ENCODE measurements around the gene MKS1.
A peak's percentile ranks its signal among the peaks of the same experiment; 100 is the strongest.

The MKS1 gene

DNA sequence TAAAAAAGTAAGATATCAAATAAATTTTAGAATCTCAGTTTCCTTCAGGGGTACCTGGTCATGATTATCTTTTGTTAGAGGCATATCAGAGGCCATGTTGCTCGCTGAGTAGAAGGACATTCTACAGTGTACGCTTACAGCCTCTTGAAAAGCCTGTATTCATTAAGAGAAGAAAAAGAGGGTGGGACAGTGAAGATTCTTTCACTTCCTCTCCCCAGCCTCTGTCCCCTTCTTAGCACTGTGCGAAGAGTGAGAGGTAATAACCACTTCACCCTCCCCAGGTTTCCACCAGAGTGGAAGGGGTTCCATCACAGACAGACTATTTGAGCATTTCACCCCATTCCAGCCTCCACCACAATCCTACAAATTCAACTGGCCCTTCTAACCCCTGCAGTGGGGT lies 14.5 kb upstream of the MKS1 start:
- TF ChIP-seq, protein P1, sequence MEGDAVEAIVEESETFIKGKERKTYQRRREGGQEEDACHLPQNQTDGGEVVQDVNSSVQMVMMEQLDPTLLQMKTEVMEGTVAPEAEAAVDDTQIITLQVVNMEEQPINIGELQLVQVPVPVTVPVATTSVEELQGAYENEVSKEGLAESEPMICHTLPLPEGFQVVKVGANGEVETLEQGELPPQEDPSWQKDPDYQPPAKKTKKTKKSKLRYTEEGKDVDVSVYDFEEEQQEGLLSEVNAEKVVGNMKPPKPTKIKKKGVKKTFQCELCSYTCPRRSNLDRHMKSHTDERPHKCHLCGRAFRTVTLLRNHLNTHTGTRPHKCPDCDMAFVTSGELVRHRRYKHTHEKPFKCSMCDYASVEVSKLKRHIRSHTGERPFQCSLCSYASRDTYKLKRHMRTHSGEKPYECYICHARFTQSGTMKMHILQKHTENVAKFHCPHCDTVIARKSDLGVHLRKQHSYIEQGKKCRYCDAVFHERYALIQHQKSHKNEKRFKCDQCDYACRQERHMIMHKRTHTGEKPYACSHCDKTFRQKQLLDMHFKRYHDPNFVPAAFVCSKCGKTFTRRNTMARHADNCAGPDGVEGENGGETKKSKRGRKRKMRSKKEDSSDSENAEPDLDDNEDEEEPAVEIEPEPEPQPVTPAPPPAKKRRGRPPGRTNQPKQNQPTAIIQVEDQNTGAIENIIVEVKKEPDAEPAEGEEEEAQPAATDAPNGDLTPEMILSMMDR (IDR thresholded peaks at IDR 0.05) = no peak
- Histone ChIP-seq H3K4me3 (no peak overlapping the region), H3K27ac (no peak overlapping the region)
- DNase-seq (ENCODE audit: low spot score) = no peak

DNA sequence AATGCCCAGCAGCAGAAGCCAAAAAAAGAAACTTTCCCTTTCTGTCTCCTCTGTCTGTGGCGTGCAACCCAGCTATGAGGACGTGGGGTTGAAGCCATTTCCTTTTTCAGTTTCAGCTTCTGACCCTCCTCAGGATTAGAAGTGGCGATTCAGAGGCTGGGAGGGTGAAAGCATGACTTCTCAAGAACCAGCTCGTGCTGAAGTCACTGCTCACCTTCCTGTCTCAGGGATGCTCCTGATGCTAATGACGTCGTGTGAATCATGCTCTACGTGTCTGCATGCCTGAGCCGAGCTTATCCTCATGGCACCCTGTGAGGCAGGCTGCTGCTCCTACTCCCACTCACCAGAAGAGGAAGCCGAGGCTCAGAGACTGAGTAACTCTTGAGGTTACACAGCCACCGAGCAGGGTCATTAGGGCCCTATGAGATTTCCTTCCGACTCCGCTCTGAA lies 13.7 kb upstream of the MKS1 start:
- DNase-seq (ENCODE audit: low spot score) = peak; percentile 64
- TF ChIP-seq, protein P1 (IDR thresholded peaks at IDR 0.05) = no peak
- Histone ChIP-seq H3K4me3 (no peak overlapping the region), H3K27ac (no peak overlapping the region)

DNA sequence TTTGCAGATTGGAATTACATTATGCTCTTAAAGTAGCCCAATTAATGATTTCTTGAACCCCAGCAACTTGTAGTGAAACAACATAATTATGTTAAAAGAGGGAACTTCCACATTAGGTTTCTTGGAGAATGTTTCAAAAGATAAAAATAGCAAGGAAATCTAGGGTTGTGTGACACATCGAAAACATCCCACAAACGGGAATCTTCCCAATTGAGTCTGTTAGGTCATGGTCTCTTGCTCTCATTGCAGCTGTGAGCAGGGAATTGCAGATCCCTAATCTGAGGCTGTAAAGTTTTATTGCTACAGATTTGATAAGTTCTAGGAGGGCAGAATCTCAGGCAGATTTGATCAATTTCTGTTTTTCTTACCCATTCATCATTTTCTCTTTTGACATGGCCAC lies 12.6 kb upstream of the MKS1 start:
- no peak overlapping the region for H3K4me3 ChIP-seq
- no peak for DNase-seq (ENCODE audit: low spot score)
- TF ChIP-seq, protein P1 (IDR thresholded peaks at IDR 0.05) = no peak
- no peak overlapping the region for H3K27ac ChIP-seq

DNA sequence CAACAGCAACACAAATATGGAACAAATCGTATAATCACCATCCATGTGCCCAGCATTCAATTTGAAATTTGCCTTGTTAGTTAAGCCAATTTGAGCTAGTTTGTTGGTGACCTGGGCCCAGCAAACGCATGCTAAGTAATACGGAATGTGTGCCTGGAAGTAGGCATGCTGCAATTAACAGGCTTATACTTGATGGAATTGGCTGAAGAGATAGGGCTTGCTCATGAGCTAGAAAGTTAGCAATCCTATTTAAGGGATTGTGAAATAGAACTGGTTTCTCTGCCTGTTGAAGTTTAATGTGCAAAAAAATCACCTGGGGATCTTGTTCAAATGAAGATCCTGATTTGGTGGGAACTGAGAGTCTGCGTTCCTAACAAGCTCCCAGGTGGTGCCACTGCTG lies 10.8 kb upstream of the MKS1 start:
- no peak for DNase-seq (ENCODE audit: low spot score)
- TF ChIP-seq, protein P1 (IDR thresholded peaks at IDR 0.05) = no peak
- H3K27ac ChIP-seq = no peak overlapping the region
- no peak overlapping the region for H3K4me3 ChIP-seq

DNA sequence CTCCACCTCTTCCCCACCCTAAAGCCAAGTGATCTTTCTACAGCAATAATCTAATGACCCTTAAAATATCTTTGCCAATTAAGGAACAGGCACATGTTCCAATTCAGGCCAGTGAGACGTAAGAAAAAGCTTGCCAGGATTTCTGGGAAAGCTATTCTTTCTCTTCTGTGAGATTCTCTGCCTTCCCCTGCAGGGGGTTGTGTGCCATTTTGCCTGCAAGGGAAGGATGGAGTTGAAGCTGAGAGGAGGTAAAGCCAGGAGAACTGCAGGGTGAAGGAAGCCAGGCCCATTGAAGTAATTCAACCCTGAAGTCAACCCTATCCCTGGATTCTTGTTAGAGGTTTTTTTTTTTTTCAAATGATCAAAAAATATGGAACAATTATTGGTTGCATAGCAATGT lies 10.3 kb upstream of the MKS1 start:
- Histone ChIP-seq H3K27ac (no peak overlapping the region), H3K4me3 (no peak overlapping the region)
- no peak for DNase-seq (ENCODE audit: low spot score)
- TF ChIP-seq, protein P1 (IDR thresholded peaks at IDR 0.05) = no peak

DNA sequence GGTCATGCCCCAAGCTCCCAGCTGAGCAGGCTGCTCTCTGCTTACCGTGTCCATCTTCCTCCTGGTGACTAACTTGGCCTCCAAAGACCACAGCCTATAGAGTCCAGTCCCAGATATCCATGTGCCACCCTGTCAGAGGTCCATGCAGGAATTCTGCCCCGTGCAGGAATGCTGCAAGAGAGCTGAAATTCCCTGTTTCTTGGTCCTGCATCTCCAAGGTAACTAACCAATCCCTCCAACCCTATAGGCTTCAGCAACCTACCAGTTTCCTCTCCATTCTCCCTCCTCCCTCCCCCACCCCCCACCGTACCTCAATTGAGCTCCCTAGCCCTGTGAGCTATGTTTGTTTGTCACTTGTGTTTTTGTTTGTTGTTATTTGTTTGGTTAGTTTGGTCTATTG lies 9.6 kb upstream of the MKS1 start:
- TF ChIP-seq, protein P1 (IDR thresholded peaks at IDR 0.05) = no peak
- Histone ChIP-seq H3K27ac (no peak overlapping the region), H3K4me3 (no peak overlapping the region)
- peak; percentile 47 for DNase-seq (ENCODE audit: low spot score)

DNA sequence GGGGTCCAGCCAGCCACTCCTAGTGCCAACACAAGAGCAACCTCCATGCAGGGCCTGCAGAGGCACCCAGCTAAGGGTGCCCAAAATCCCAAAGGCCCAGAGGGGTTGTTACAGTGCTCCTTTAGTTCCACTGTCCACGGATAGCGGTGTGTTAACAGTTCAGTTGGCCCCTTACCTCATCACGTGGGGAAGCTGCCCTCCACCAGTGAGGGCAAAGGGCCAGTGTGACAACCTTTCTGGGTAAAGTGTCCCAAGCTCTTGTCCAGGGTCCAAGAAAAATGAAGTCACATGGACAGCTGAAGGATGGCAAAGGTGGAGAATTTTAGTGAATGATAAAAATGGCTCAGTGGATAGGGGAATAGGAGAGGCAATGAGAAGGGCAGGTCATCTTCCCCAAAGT lies 8.7 kb upstream of the MKS1 start:
- TF ChIP-seq, protein P1 (IDR thresholded peaks at IDR 0.05) = no peak
- H3K4me3 ChIP-seq = no peak overlapping the region

More for the DNA sequence above, 8.7 kb upstream of the MKS1 start:
- DNase-seq (ENCODE audit: low spot score) = no peak
- H3K27ac ChIP-seq = no peak overlapping the region
